Measurements from ENCODE around the gene SLC52A1.

DNA sequence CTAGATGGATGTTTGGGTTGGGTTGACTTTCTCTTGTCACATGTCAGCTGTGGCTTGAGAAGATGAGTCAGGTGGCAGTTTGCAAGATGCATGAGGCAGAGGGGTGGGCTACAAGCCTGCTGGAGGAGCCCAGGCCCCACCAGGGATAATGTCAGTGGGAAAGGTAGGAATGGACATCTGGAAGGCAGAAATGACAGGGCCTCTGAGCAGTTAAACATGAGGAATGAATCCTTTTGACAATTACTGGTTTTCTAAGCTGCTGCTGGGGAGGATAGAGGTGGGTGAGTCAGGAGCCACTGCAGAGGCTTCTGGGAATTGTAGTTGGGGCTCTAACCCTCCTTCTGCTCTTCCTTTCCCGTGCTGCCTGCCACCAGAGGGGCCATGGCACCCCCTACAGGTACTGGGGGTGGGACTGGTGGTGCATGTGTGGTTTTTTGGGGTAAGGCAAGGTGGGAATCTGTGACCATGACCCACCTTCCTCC is 15.7 kb downstream of the SLC52A1 start:
- TF ChIP-seq POLR2A (IDR thresholded peaks at IDR 0.05) (no peak), EP300 (IDR thresholded peaks at IDR 0.05; ENCODE audit: low read depth) (no peak)
- TF ChIP-seq, protein P1, sequence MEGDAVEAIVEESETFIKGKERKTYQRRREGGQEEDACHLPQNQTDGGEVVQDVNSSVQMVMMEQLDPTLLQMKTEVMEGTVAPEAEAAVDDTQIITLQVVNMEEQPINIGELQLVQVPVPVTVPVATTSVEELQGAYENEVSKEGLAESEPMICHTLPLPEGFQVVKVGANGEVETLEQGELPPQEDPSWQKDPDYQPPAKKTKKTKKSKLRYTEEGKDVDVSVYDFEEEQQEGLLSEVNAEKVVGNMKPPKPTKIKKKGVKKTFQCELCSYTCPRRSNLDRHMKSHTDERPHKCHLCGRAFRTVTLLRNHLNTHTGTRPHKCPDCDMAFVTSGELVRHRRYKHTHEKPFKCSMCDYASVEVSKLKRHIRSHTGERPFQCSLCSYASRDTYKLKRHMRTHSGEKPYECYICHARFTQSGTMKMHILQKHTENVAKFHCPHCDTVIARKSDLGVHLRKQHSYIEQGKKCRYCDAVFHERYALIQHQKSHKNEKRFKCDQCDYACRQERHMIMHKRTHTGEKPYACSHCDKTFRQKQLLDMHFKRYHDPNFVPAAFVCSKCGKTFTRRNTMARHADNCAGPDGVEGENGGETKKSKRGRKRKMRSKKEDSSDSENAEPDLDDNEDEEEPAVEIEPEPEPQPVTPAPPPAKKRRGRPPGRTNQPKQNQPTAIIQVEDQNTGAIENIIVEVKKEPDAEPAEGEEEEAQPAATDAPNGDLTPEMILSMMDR (IDR thresholded peaks at IDR 0.05), result no peak

Measured in transverse colon (tissue), 3 donors.